WTC11 (cell line): ENCODE measurements around the gene SPC24. TPM values are rescaled to one million over a fixed set of nuclear protein-coding genes. Genes with fewer than 3 reads are reported as not detected.

Experiments
- ATAC-seq: fragments of 200-7000 bp; cut with Tn5 transposase; 2 replicates; pipeline ENCODE4 v1.10.0; 2021; ENCODE audit warnings: mild to moderate bottlenecking, moderate library complexity
- CTCF ChIA-PET: fragments of 300-600 bp; sonication (Branson Sonifier 250); formaldehyde crosslinking; loops from one replicate; lab custom pipeline; 2021; ENCODE audit warnings: antibody characterized with exemption; lab: Charles Lee
- POLR2A ChIA-PET: fragments of 350-600 bp; sonication (Branson Sonifier 250); formaldehyde crosslinking; loops from one replicate; lab custom pipeline; 2021; ENCODE audit warnings: antibody characterized with exemption; lab: Charles Lee
- DNase-seq: peaks from one replicate; pipeline ENCODE4 v3.0.0; 2021; ENCODE audit warnings: low spot score
- H3K27ac Mint-ChIP-seq: 2 replicates; pipeline ENCODE4 v1.8.0; 2021; ENCODE audit warnings: mixed read lengths
- H3K27me3 Mint-ChIP-seq: 2 replicates; pipeline ENCODE4 v1.8.0; 2021; ENCODE audit warnings: low read depth, mild to moderate bottlenecking, moderate library complexity, mixed read lengths
- H3K36me3 Mint-ChIP-seq: 2 replicates; pipeline ENCODE4 v1.8.0; 2021; ENCODE audit warnings: mixed read lengths
- H3K4me1 Mint-ChIP-seq: 2 replicates; pipeline ENCODE4 v1.8.0; 2022; ENCODE audit warnings: mixed read lengths
- H3K4me3 Mint-ChIP-seq: 2 replicates; pipeline ENCODE4 v1.8.0; 2021; ENCODE audit warnings: mild to moderate bottlenecking, moderate library complexity, mixed read lengths
- H3K9me3 Mint-ChIP-seq: 2 replicates; pipeline ENCODE4 v1.8.0; 2021; ENCODE audit warnings: mixed read lengths
- AR ChIP-seq: fragments of 250-450 bp; sonication (Bioruptor Pico); IDR thresholded peaks from 2 replicates; pipeline ENCODE4 v1.9.0; 2021; ENCODE audit warnings: mild to moderate bottlenecking
- ATF3 ChIP-seq: sonication (generic); formaldehyde crosslinking; conservative IDR thresholded peaks from 2 replicates; pipeline ENCODE4 v1.8.1; 2022; ENCODE audit warnings: mild to moderate bottlenecking, missing genetic modification reagents
- E2F4 ChIP-seq: sonication (generic); formaldehyde crosslinking; IDR thresholded peaks from 2 replicates; pipeline ENCODE4 v1.8.1; 2022; ENCODE audit warnings: low read depth, mild to moderate bottlenecking, moderate library complexity, missing genetic modification reagents, borderline replicate concordance
- EMX1 ChIP-seq: fragments of 250-450 bp; sonication (Bioruptor Pico); IDR thresholded peaks from 2 replicates; pipeline ENCODE4 v1.8.0; 2021; ENCODE audit warnings: mild to moderate bottlenecking
- ERG ChIP-seq: fragments of 250-450 bp; sonication (Bioruptor Pico); IDR thresholded peaks from 2 replicates; pipeline ENCODE4 v1.8.0; 2021; ENCODE audit warnings: mild to moderate bottlenecking
- MAX ChIP-seq: sonication (generic); formaldehyde crosslinking; IDR thresholded peaks from 2 replicates; pipeline ENCODE4 v1.8.0; 2022; ENCODE audit warnings: mild to moderate bottlenecking, missing genetic modification reagents
- MXD4 ChIP-seq: fragments of 250-450 bp; sonication (Bioruptor Pico); IDR thresholded peaks from 2 replicates; pipeline ENCODE4 v1.8.0; 2021; ENCODE audit warnings: mild to moderate bottlenecking, moderate library complexity, borderline replicate concordance
- OVOL2 ChIP-seq: fragments of 250-450 bp; sonication (Bioruptor Pico); IDR thresholded peaks from 2 replicates; pipeline ENCODE4 v1.9.0; 2021; ENCODE audit warnings: mild to moderate bottlenecking, borderline replicate concordance
- ZBTB43 ChIP-seq: sonication (generic); formaldehyde crosslinking; IDR thresholded peaks from 2 replicates; pipeline ENCODE4 v1.8.1; 2023; ENCODE audit warnings: mild to moderate bottlenecking, missing genetic modification reagents
- ZNF219 ChIP-seq: sonication (generic); formaldehyde crosslinking; IDR thresholded peaks from 2 replicates; pipeline ENCODE4 v1.8.0; 2023; ENCODE audit warnings: missing genetic modification reagents, mild to moderate bottlenecking, borderline replicate concordance
- ZNF317 ChIP-seq: sonication (generic); formaldehyde crosslinking; IDR thresholded peaks from 2 replicates; pipeline ENCODE4 v1.8.1; 2023; ENCODE audit warnings: low read depth, mild to moderate bottlenecking, moderate library complexity, missing genetic modification reagents, borderline replicate concordance
- ZNF396 ChIP-seq: fragments of 250-450 bp; sonication (Bioruptor Pico); IDR thresholded peaks from 2 replicates; pipeline ENCODE4 v1.8.0; 2021; ENCODE audit warnings: mild to moderate bottlenecking, moderate library complexity, borderline replicate concordance
- total RNA-seq: library from RNA; stranded (reverse); gene quantifications from 3 replicates; pipeline ENCODE4 v1.2.3, GENCODE V29; 2021
- TF ChIP-seq, protein P1 (sequence below): sonication (generic); formaldehyde crosslinking; IDR thresholded peaks from 2 replicates; pipeline ENCODE4 v1.8.1; 2022; ENCODE audit warnings: missing genetic modification reagents, borderline replicate concordance
- TF ChIP-seq, protein P2 (sequence below): sonication (generic); formaldehyde crosslinking; IDR thresholded peaks from 2 replicates; pipeline ENCODE4 v1.8.0; 2023; ENCODE audit warnings: missing genetic modification reagents
- TF ChIP-seq, protein P3 (sequence below): sonication (generic); formaldehyde crosslinking; IDR thresholded peaks from 2 replicates; pipeline ENCODE4 v1.8.1; 2022; ENCODE audit warnings: mild to moderate bottlenecking, missing genetic modification reagents, moderate library complexity, borderline replicate concordance

SPC24 gene
- total RNA-seq, 1 experiment from 2014 or later, result 62.2 TPM

DNA sequence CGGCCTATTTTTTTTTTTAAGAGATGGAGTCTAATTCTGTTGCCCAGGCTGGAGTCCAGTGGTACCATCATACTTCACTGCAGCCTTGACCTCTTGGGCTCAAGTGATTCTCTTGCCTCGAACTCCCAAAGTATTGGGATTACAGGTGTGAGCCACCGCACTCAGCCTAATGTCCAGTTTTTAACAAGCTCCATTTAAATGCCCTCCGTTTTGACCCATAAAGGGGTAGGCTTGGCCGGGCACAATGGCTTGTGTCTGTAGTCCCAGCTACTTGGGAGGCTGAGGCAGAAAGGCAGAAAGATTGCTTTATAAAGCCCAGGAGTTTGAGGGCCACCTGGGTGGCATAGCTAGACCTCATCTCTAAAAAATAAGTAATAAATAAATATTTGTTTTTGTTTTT, 54.5 kb downstream of the SPC24 start:
- H3K9me3 Mint-ChIP-seq, result no peaks in the 10 kb centered on the region
- DNase-seq (no peak), ATAC-seq (no peak)
- H3K4me3 Mint-ChIP-seq, result no peak overlapping the region
- TF ChIP-seq, protein P1, sequence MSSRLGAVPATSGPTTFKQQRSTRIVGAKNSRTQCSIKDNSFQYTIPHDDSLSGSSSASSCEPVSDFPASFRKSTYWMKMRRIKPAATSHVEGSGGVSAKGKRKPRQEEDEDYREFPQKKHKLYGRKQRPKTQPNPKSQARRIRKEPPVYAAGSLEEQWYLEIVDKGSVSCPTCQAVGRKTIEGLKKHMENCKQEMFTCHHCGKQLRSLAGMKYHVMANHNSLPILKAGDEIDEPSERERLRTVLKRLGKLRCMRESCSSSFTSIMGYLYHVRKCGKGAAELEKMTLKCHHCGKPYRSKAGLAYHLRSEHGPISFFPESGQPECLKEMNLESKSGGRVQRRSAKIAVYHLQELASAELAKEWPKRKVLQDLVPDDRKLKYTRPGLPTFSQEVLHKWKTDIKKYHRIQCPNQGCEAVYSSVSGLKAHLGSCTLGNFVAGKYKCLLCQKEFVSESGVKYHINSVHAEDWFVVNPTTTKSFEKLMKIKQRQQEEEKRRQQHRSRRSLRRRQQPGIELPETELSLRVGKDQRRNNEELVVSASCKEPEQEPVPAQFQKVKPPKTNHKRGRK, result no peak
- TF ChIP-seq ZNF317 (CRISPR knock-in tag) (no peak), OVOL2 (no peak), AR (CRISPR knock-in tag) (no peak), MXD4 (CRISPR knock-in tag) (no peak), EMX1 (CRISPR knock-in tag) (no peak), ZNF219 (CRISPR knock-in tag) (no peak), ZBTB43 (CRISPR knock-in tag) (no peak), ATF3 (CRISPR knock-in tag) (no peak), E2F4 (CRISPR knock-in tag) (no peak), ZNF396 (no peak), MAX (no peak), ERG (CRISPR knock-in tag) (no peak)
- TF ChIP-seq, protein P2, sequence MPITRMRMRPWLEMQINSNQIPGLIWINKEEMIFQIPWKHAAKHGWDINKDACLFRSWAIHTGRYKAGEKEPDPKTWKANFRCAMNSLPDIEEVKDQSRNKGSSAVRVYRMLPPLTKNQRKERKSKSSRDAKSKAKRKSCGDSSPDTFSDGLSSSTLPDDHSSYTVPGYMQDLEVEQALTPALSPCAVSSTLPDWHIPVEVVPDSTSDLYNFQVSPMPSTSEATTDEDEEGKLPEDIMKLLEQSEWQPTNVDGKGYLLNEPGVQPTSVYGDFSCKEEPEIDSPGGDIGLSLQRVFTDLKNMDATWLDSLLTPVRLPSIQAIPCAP (CRISPR knock-in tag), result no peak
- TF ChIP-seq, protein P3, sequence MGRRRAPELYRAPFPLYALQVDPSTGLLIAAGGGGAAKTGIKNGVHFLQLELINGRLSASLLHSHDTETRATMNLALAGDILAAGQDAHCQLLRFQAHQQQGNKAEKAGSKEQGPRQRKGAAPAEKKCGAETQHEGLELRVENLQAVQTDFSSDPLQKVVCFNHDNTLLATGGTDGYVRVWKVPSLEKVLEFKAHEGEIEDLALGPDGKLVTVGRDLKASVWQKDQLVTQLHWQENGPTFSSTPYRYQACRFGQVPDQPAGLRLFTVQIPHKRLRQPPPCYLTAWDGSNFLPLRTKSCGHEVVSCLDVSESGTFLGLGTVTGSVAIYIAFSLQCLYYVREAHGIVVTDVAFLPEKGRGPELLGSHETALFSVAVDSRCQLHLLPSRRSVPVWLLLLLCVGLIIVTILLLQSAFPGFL (CRISPR knock-in tag), result no peak
- H3K4me1 Mint-ChIP-seq, result peaks cover 6% of the 10 kb centered on the region
- POLR2A ChIA-PET, result no interaction called here
- H3K36me3 Mint-ChIP-seq, result peaks cover 77% of the 10 kb centered on the region
- no peak overlapping the region for H3K27ac Mint-ChIP-seq
- H3K27me3 Mint-ChIP-seq, result no peaks in the 10 kb centered on the region
- CTCF ChIA-PET, result interaction anchor here (0.9 kb wide), 1 partner anchor 160 kb away, joined by 4 read pairs; no protein-coding TSS in a partner anchor
